A549 (cell line): Measurements from ENCODE around the gene QPCTL. TPM values are rescaled to one million over a fixed set of nuclear protein-coding genes. Genes with fewer than 3 reads are reported as not detected.
A peak's percentile ranks its signal among the peaks of the same experiment; 100 is the strongest.

ENCODE experiments used
- ATAC-seq, 2 experiments: fragments of 200-7000 bp in 1 of 2; fragments of >200 bp in 1 of 2; cut with Nextera tagmentation in 1 of 2; cut with Tn5 transposase in 1 of 2; 3 replicates each; pipeline versions ENCODE4 v1.8.0 to v1.9.1; 2018 to 2020; ENCODE audit warnings: mild to moderate bottlenecking in 1 of 2, moderate library complexity in 1 of 2
- CTCF ChIA-PET: fragments of 300-600 bp; sonication (Branson Sonifier 250); formaldehyde crosslinking; extraction: SDS; loops from one replicate; lab custom pipeline; 2021; ENCODE audit warnings: antibody characterized with exemption, inconsistent platforms; lab: Yijun Ruan, JAX
- POLR2A ChIA-PET: fragments of 350-600 bp; formaldehyde crosslinking; extraction: SDS; loops from one replicate; lab custom pipeline; 2021; ENCODE audit warnings: antibody characterized with exemption, inconsistent platforms; lab: Yijun Ruan, JAX
- DNase-seq, 2 experiments: peaks; one replicate each; pipeline versions ENCODE4 v3.0.0 to v3.0.0-alpha.2; 2011 to 2016; ENCODE audit warnings: low read depth in 1 of 2, low spot score in 1 of 2
- FAIRE-seq: peaks from 2 replicates; lab custom pipeline; 2011; peaks lifted over from hg19 to GRCh38; lab: Jason Lieb, UNC
- H3K27ac ChIP-seq, 2 experiments: fragments of >200 bp; sonication (Bioruptor Twin); formaldehyde crosslinking; 3 replicates each; pipeline ENCODE4 v1.5.1; 2016 to 2017
- H3K4me1 ChIP-seq: fragments of >200 bp; sonication (Bioruptor Twin); formaldehyde crosslinking; 3 replicates; pipeline ENCODE4 v1.6.1; 2016
- H3K4me2 ChIP-seq: fragments of >200 bp; sonication (Bioruptor Twin); formaldehyde crosslinking; 3 replicates; pipeline ENCODE4 v1.6.1; 2016
- H3K4me3 ChIP-seq: fragments of >200 bp; sonication (Bioruptor Twin); formaldehyde crosslinking; 3 replicates; pipeline ENCODE4 v1.5.1; 2016
- H3K9me3 ChIP-seq: fragments of >200 bp; sonication (Bioruptor Twin); formaldehyde crosslinking; 3 replicates; pipeline ENCODE4 v1.6.1; 2016
- CBX8 ChIP-seq: fragments of 200-600 bp; sonication (generic); IDR thresholded peaks from 2 replicates; pipeline ENCODE4 v1.6.1; 2016
- CEBPB ChIP-seq, 2 experiments: fragments of >200 bp in 1 of 2; sonication (Bioruptor Twin) in 1 of 2; formaldehyde crosslinking in 1 of 2; IDR thresholded peaks; 2 replicates each; pipeline ENCODE4 v1.6.1; 2012 to 2016
- CHD4 ChIP-seq: fragments of 200-600 bp; sonication (generic); IDR thresholded peaks from 2 replicates; pipeline ENCODE4 v1.6.1; 2016; ENCODE audit warnings: antibody characterized with exemption, mild to moderate bottlenecking, borderline replicate concordance
- EHF ChIP-seq: fragments of 250-450 bp; sonication (Bioruptor Pico); IDR thresholded peaks from 2 replicates; pipeline ENCODE4 v1.5.0; 2020; ENCODE audit warnings: mild to moderate bottlenecking
- EHMT2 ChIP-seq: fragments of 200-600 bp; sonication (generic); IDR thresholded peaks from 2 replicates; pipeline ENCODE4 v1.6.1; 2016; ENCODE audit warnings: antibody characterized with exemption, low read depth, mild to moderate bottlenecking, moderate library complexity
- EP300 ChIP-seq, 2 experiments: fragments of >200 bp; sonication (Bioruptor Twin); formaldehyde crosslinking; IDR thresholded peaks; 2 replicates in 1 of 2; 3 replicates in 1 of 2; pipeline ENCODE4 v1.6.1; 2016 to 2017
- HDAC2 ChIP-seq: fragments of 200-600 bp; sonication (generic); IDR thresholded peaks from 2 replicates; pipeline ENCODE4 v1.6.1; 2016
- KDM1A ChIP-seq: fragments of 200-600 bp; sonication (generic); IDR thresholded peaks from 2 replicates; pipeline ENCODE4 v1.6.1; 2016; ENCODE audit warnings: low read depth, mild to moderate bottlenecking
- RCOR1 ChIP-seq: fragments of 150-350 bp; IDR thresholded peaks from 2 replicates; pipeline ENCODE4 v1.6.1; 2014; ENCODE audit warnings: antibody characterized with exemption, low read length, low read depth
- RNF2 ChIP-seq: fragments of 200-600 bp; sonication (generic); IDR thresholded peaks from 2 replicates; pipeline ENCODE4 v1.6.1; 2016; ENCODE audit warnings: low read depth, mild to moderate bottlenecking, antibody characterized with exemption, moderate library complexity, borderline replicate concordance
- SREBF2 ChIP-seq: fragments of 450-650 bp; IDR thresholded peaks from 2 replicates; pipeline ENCODE4 v1.6.1; 2014; ENCODE audit warnings: mild to moderate bottlenecking, moderate library complexity
- TFCP2L1 ChIP-seq: fragments of 250-450 bp; sonication (Bioruptor Pico); IDR thresholded peaks from 2 replicates; pipeline ENCODE4 v1.5.0; 2021; ENCODE audit warnings: mild to moderate bottlenecking
- TP53 ChIP-seq: fragments of 250-450 bp; sonication (Bioruptor Pico); IDR thresholded peaks from 2 replicates; pipeline ENCODE4 v1.5.0; 2021; ENCODE audit warnings: mild to moderate bottlenecking, moderate library complexity
- ZFP36 ChIP-seq: fragments of 450-650 bp; IDR thresholded peaks from 2 replicates; pipeline ENCODE4 v1.6.1; 2014; ENCODE audit warnings: borderline replicate concordance; ENCODE audit not compliant: partially characterized antibody
- ZNF302 ChIP-seq: fragments of 250-450 bp; sonication (Bioruptor Pico); IDR thresholded peaks from 2 replicates; pipeline ENCODE4 v1.9.0; 2021; ENCODE audit warnings: inconsistent platforms, mild to moderate bottlenecking, moderate library complexity
- WGBS: methylation state at CpG from one replicate; pipeline ENCODE4 v1.1.6; 2017; ENCODE audit errors: missing lambda C conversion rate; 5-methylcytosine and 5-hydroxymethylcytosine counted together
- polyA plus RNA-seq, 4 experiments: library from polyadenylated mRNA; depleted of rRNA in 3 of 4; stranded (reverse); fragments of >200 nt; fragmentation: RNase III in 1 of 4; extraction: RNeasy Plus Mini Kit Qiagen cat#74134 plus additional on column Dnase treatment in 1 of 4; gene quantifications; 2 replicates in 3 of 4; 3 replicates in 1 of 4; pipeline ENCODE4 v1.2.3, GENCODE V29; 2011 to 2017
- TF ChIP-seq, protein P1 (sequence below): IDR thresholded peaks from 2 replicates; pipeline ENCODE4 v1.6.1; 2012
- TF ChIP-seq, protein P2 (sequence below): fragments of >200 bp; sonication (Bioruptor Twin); formaldehyde crosslinking; IDR thresholded peaks from 2 replicates; pipeline ENCODE4 v1.6.1; 2016
- TF ChIP-seq, protein P3 (sequence below): IDR thresholded peaks from 2 replicates; pipeline ENCODE4 v1.6.1; 2012; ENCODE audit warnings: low read depth, borderline replicate concordance
- TF ChIP-seq, protein P4 (sequence below): fragments of 200-600 bp; sonication (generic); IDR thresholded peaks from 2 replicates; pipeline ENCODE4 v1.6.1; 2016; ENCODE audit warnings: antibody characterized with exemption, mild to moderate bottlenecking, moderate library complexity
- TF ChIP-seq, protein P5 (sequence below): fragments of >200 bp; sonication (Bioruptor Twin); formaldehyde crosslinking; IDR thresholded peaks from 3 replicates; pipeline ENCODE4 v1.5.1; 2016

The QPCTL gene
- polyA plus RNA-seq, 2 of the 4 experiments (the other 2 are of a cell fraction), result 9.4 to 10.4 TPM

DNA sequence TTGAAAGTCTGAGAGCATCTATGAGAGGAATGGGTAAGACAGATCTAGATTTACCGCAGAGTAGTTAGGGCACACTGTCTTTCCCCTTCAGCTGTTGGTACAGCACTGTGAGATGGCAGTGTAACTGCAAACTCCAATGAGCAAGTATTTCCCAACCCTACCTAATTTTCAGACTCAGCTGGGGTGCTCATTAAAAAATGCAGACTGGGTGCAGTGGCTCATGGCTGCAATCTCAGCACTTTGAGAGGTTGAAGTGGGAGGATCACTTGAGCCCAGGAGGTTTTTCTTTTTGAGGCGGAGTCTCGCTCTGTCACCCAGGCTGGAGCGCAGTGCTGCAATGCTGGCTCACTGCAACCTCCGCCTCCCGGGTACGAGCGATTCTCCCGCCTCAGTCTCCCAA is 12.6 kb downstream of the QPCTL start:
- no peak for FAIRE-seq
- Histone ChIP-seq H3K9me3 (no peaks in the 10 kb centered on the region), H3K4me1 (no peaks in the 10 kb centered on the region), H3K4me3 (no peak overlapping the region), H3K27ac (no peak overlapping the region), H3K4me2 (no peak overlapping the region)
- WGBS, result 90% methylated on average over 9 of the region's 9 CpGs
- TF ChIP-seq EP300 (IDR thresholded peaks at IDR 0.05), result no peak
- no peak for DNase-seq
- CTCF ChIA-PET, result interaction anchor here (0.6 to 8.0 kb wide), 4 partner anchors 11 to 63 kb away, joined by 4 to 127 read pairs (median 18); partner anchors contain the start of genes QPCTL and SNRPD2
- POLR2A ChIA-PET, result interaction anchor here (1.0 to 1.4 kb wide), 2 partner anchors 8 to 12 kb away, joined by 3 to 7 read pairs; no protein-coding TSS in a partner anchor
- peak; percentile 19 to 35; a peak in 4 of 6 replicates for ATAC-seq

DNA sequence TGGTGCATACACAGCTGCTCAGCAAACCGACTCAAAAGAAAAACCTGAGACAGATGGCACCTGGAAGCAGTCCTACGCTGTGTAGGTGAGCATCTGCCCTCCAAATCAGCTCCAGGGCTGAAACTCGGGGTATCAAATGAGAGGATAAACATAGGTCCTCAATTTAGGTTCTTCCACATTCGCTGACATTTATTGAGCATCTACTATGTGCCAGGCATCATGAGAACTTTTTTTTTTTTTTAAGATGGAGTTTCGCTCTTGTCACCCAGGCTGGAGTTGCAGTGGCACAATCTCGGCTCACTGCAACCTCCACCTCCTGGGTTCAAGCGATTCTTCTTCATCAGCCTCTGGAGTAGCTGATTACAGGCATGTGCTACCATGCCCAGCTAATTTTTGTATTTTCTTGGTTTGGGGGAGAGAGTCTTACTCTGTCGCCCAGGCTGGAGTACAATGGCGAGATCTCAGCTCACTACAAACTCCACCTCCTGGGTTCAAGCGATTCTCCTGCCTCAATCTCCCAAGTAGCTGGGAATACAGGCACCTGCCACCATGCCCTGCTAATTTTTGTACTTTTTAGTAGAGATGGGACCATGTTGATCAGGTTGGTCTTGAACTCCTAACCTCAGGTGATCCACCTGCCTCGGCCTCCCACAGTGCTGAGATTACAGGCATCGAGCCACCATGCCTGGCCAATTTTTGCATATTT is 13.4 kb downstream of the QPCTL start:
- Histone ChIP-seq H3K4me3 (no peak overlapping the region), H3K4me2 (no peak overlapping the region), H3K4me1 (no peaks in the 10 kb centered on the region), H3K27ac (no peak overlapping the region), H3K9me3 (no peaks in the 10 kb centered on the region)
- TF ChIP-seq, protein P1, sequence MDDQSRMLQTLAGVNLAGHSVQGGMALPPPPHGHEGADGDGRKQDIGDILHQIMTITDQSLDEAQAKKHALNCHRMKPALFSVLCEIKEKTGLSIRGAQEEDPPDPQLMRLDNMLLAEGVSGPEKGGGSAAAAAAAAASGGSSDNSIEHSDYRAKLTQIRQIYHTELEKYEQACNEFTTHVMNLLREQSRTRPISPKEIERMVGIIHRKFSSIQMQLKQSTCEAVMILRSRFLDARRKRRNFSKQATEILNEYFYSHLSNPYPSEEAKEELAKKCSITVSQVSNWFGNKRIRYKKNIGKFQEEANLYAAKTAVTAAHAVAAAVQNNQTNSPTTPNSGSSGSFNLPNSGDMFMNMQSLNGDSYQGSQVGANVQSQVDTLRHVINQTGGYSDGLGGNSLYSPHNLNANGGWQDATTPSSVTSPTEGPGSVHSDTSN, result no peak
- TF ChIP-seq ZFP36, result no peak
- TF ChIP-seq, protein P2, sequence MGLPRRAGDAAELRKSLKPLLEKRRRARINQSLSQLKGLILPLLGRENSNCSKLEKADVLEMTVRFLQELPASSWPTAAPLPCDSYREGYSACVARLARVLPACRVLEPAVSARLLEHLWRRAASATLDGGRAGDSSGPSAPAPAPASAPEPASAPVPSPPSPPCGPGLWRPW, result no peak
- TF ChIP-seq TP53, result no peak
- TF ChIP-seq HDAC2, result no peak
- 0 out of 6 replicates have a peak, but pooled peaks of 1 of the 2 experiments have one; percentile 20 for ATAC-seq
- no peak for FAIRE-seq
- ChIA-PET CTCF (interaction anchor here (0.6 to 8.0 kb wide), 4 partner anchors 10 to 63 kb away, joined by 4 to 127 read pairs (median 18); partner anchors contain the start of genes QPCTL and SNRPD2), POLR2A (interaction anchor here (1.4 kb wide), 1 partner anchor 11 kb away, joined by 7 read pairs; no protein-coding TSS in a partner anchor)
- 84% methylated on average over 12 of the region's 12 CpGs for WGBS
- no peak for DNase-seq

DNA sequence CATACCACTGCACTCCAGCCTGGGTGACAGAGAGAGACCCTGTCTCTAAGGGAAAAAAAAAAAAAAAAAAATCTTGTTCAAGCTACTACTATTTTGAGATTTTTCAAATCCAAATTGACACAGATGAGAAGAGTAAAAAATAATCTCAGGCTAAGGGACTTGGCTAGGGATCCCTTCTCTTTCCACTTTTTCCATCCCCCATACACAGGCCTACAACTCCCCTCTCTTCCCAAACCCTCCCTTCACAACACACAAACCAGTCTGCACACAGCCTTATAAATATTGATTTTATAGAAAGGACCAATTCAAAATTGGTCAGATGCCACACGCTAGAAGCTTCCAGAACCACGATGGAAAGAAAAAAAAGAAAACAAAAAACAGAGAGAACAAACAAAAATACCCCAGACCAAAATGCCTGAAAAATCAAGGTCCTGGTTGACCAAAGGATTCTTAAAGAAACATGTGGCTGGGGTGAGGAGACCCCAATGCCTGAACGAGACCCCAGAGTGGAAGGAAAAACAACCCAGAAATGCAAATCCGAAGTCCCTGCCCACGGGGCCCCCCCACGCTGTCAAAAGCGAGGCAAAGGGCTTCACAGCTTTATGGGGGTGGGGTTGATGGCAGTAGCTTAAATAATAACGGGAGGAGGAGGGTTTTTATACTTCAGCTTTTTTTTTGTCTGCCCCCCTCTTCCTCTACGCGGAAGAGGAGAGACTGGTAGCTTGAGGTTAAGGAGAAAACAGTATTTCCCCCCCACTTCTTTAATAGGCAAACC is 18.1 kb downstream of the QPCTL start:
- ATAC-seq, result no peak
- DNase-seq, result no peak
- H3K4me2 ChIP-seq, result no peak overlapping the region
- H3K4me3 ChIP-seq, result no peak overlapping the region
- H3K4me1 ChIP-seq, result peaks cover 10% of the 10 kb centered on the region
- TF ChIP-seq CHD4 (no peak), CBX8 (no peak), ZFP36 (no peak), ZNF302 (CRISPR knock-in tag) (no peak), SREBF2 (no peak), CEBPB (IDR thresholded peaks at IDR 0.05) (no peak), RNF2 (no peak), EHMT2 (no peak), RCOR1 (no peak), TFCP2L1 (CRISPR knock-in tag) (no peak), KDM1A (no peak), EP300 (IDR thresholded peaks at IDR 0.05) (no peak), EHF (CRISPR knock-in tag) (no peak)
- TF ChIP-seq, protein P3, sequence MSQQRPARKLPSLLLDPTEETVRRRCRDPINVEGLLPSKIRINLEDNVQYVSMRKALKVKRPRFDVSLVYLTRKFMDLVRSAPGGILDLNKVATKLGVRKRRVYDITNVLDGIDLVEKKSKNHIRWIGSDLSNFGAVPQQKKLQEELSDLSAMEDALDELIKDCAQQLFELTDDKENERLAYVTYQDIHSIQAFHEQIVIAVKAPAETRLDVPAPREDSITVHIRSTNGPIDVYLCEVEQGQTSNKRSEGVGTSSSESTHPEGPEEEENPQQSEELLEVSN, result no peak
- TF ChIP-seq, protein P4, sequence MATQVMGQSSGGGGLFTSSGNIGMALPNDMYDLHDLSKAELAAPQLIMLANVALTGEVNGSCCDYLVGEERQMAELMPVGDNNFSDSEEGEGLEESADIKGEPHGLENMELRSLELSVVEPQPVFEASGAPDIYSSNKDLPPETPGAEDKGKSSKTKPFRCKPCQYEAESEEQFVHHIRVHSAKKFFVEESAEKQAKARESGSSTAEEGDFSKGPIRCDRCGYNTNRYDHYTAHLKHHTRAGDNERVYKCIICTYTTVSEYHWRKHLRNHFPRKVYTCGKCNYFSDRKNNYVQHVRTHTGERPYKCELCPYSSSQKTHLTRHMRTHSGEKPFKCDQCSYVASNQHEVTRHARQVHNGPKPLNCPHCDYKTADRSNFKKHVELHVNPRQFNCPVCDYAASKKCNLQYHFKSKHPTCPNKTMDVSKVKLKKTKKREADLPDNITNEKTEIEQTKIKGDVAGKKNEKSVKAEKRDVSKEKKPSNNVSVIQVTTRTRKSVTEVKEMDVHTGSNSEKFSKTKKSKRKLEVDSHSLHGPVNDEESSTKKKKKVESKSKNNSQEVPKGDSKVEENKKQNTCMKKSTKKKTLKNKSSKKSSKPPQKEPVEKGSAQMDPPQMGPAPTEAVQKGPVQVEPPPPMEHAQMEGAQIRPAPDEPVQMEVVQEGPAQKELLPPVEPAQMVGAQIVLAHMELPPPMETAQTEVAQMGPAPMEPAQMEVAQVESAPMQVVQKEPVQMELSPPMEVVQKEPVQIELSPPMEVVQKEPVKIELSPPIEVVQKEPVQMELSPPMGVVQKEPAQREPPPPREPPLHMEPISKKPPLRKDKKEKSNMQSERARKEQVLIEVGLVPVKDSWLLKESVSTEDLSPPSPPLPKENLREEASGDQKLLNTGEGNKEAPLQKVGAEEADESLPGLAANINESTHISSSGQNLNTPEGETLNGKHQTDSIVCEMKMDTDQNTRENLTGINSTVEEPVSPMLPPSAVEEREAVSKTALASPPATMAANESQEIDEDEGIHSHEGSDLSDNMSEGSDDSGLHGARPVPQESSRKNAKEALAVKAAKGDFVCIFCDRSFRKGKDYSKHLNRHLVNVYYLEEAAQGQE, result no peak
- TF ChIP-seq, protein P5, sequence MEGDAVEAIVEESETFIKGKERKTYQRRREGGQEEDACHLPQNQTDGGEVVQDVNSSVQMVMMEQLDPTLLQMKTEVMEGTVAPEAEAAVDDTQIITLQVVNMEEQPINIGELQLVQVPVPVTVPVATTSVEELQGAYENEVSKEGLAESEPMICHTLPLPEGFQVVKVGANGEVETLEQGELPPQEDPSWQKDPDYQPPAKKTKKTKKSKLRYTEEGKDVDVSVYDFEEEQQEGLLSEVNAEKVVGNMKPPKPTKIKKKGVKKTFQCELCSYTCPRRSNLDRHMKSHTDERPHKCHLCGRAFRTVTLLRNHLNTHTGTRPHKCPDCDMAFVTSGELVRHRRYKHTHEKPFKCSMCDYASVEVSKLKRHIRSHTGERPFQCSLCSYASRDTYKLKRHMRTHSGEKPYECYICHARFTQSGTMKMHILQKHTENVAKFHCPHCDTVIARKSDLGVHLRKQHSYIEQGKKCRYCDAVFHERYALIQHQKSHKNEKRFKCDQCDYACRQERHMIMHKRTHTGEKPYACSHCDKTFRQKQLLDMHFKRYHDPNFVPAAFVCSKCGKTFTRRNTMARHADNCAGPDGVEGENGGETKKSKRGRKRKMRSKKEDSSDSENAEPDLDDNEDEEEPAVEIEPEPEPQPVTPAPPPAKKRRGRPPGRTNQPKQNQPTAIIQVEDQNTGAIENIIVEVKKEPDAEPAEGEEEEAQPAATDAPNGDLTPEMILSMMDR, result no peak
- ChIA-PET POLR2A (interaction anchor here (3.6 kb wide), 1 partner anchor 18 kb away, joined by 12 read pairs; the partner anchor contains the start of genes QPCTL and SNRPD2), CTCF (interaction anchor here (0.6 to 12.7 kb wide), 6 partner anchors 9 to 59 kb away, joined by 3 to 160 read pairs (median 4); partner anchors contain the start of genes QPCTL, SIX5 and SNRPD2)
- 78% methylated on average over 10 of the region's 10 CpGs for WGBS
- no peak overlapping the region for H3K27ac ChIP-seq
- no peaks in the 10 kb centered on the region for H3K9me3 ChIP-seq
- no peak for FAIRE-seq
